Superior temporal gyrus (tissue), 1 donor: ENCODE measurements around the gene MCM8.
"Not testable (repeated sequence)": the region's sequence is repeated elsewhere in the genome, so short reads cannot be mapped to it uniquely, and the experiment has no call there.

Experiments
- DNase-seq: peaks from one replicate; pipeline ENCODE4 v3.0.0-alpha.2; 2016; ENCODE audit errors: extremely low spot score

Gene MCM8

DNA sequence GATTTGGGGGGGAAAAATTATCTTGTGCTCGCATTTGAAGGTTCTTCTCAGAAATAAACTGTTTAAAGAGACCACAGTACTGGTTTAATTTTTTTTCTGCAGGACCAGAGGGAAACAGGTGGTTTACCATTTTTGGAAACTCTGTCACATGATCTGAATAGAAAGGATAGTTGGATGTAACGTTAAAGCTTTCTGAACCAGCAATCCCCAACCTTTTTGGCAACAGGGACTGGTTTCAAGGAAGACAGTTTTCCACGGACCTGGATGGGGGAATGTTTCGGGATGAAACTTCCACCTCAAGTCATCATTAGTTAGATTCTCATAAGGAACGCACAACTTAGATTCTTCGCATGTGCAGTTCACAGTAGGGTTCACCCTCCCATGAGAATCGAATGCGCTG is 50.4 kb downstream of the MCM8 start:
- DNase-seq: no peak

DNA sequence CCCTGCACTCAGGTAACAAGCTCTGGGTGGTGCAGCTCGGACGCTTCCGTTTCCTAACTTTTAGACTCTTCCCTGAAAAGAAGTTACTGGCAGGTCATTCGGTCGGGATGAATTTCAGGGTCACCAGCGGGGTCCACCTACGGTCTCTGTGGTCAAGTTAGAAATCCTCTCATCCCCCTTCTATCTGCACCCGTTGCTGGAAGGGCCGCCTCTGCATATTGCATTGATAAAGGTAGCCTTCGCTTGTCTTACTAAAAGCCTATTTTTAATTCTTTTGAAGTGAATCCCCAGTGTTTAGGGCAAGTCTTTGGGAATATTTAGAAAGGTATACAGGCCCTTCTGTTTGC is 56.1 kb downstream of the MCM8 start:
- no peak for DNase-seq

DNA sequence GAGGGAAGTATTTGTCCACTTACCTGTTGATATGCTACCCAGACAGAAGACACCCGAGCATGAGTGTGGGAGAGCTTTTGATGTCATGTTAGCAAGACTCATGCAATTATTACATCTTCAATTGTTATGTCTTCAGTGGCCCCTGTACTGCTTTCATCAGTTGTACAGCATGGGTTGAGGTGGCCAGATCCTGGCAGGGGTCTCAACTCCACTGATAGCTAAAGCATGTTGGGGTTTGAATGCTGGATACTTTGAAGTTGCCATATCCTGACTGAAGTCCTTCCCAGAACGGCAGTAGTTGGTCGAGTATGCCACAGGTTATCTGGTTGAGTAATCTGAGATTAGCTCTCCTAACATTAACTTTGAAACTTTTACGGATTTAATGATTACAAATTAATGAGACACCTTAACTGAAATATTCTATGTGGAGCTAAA is 56.7 kb downstream of the MCM8 start:
- DNase-seq: no peak

DNA sequence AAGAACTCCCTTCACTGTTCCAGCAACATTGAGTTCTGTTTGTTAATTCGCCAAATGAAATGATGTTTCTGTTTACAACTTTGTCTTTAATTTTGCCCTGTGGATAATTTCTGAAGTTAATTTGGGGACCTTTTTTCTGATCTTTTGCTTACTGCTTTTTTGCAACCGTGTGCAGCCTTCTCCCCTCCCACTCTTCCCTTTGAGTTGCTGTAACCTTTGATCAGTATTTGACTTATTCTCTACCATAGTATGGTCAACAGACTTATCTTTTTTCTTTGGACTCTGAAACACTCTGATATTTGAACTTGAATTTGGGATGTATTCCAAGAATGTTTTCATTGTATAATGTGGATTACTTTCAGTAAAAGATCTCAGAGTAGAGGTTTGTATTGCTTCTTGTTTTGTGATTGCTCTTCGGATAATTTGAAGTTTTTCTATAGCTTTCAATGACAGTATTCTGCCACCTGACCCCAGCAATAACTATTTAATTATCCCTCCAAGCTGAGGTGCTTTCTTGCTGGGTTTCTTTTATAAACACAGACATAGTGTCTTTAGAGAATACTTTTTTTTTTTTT is 57.2 kb downstream of the MCM8 start:
- DNase-seq: no peak

DNA sequence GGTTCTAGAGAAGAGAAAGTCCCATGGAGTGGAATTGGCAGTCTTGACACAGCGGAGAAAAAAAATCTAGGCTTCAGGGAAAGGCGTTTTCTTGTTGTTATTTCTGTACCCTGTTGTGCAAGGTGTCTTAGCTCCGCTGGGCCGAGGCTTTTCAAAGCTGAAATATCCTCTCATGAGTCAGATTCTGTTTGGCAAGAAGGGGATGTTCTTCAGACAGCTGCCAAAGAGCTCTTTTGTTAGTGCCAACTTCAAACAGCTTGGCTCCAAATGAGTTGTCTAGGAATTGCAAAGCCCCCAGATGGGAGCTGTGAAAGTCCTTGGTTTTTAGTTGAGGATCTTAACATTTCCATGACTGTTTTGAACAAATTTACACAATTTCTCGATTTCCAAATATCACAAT is 57.8 kb downstream of the MCM8 start:
- peak; percentile 80 for DNase-seq

DNA sequence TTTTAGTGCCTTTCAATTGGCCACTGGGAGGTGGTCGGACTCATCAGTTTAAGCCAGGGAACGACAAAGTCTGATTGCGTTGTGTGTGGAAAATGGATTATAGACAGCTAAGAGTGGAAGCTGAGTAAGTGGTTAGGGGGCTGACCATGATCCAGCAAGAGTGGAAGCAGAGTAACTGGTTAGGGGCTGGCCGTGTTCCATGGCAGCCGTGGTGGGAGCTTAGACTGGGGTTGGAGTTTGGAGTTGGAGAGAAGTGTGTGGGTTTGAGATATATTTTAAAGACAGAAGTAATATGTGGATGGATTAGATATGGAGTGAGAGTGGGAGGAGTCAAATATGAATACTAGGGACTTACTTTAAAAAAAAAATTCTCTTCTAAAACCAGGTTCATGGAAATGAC is 61.7 kb downstream of the MCM8 start:
- DNase-seq: no peak

DNA sequence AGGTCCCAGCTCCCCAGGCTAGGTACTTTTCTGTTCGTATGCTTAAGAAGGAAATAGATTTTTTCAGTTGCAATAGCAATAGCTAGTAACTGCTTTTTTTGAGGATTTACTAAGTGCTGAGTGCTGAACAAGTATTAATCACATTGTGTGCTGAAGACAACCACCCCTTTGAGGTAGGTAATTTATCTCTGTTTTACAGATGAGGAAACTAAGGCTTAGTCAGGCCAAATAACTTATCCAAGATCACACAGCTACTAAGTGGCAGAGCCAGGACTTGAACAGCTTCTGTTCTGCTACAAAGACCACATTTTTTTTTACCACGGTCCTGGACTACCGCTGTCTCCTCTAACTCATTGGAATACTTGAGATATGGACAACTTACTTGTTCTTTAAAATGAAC is 63.6 kb downstream of the MCM8 start:
- no peak for DNase-seq

DNA sequence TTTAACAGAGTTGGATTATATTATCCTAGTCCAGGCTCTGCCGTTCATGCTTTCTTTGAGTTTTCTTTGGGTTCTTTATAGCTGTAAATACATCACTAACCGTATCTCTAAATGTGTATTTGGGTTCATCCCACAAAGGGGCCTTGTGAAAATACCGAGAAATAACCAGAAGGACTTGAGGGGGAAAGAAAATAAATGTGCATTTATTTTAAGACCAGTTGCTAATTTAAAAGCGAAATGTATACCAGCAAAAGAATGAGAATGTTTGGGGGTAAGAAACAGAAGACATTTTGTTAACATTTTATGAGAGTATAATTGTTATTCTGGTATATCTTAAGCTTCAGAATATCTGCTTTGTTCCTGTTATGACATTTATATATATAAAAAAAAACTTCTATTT is 64.5 kb downstream of the MCM8 start:
- DNase-seq: no peak

DNA sequence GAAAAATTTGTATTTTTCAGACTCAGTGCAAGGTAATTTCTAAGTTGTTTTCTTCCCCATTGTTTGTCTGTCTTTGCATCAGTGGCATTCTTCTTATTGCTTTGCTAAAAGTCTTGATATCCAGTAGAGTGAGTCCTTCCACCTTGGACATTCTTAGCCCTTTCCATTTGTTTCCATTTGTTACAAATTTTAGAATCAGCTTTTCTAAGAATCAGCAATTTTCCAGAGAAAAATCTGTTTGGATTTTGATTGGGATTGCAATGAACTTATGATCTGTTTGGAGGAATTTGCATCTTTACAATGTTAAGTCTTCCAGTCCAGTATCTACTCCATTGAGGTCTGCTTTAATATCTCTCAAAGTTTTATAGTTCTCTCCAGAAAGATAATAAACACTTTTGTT is 67.0 kb downstream of the MCM8 start:
- no peak for DNase-seq

DNA sequence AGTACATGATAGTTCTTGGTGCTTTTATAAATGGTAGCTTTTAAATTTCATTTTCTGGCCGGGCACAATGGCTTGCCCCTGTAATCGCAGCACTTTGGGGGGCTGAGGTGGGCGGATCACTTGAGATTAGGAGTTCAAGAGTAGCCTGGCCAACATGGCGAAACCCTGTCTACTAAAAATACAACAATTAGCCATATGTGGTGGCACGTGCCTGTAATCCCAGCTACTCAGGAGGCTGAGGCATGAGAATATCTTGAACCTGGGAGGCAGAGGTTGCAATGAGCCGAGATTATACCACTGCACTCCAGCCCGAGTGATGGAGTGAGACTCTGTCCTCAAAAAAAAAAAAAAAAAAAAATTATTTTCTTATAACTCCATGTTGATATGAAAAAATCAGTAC is 67.4 kb downstream of the MCM8 start:
- no peak for DNase-seq

DNA sequence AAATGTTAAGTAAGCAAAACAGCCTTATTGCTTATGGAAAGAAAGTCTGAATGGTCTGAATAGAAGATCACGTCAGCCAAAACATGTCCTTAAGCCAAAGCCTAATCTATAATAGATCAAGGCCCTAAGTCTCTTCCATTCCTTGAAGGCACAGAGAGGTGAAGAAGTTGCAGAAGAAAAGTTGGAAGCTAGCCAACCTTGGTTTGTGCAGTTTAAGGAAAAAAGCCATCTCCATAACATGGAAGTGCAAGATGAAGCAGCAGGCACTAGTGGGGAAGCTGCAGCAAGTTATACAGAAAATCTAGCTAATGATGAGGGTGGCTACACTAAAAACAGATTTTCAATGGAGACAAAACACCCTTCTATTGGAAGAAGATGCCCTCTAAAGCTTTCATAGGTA is 74.3 kb downstream of the MCM8 start:
- no peak for DNase-seq

DNA sequence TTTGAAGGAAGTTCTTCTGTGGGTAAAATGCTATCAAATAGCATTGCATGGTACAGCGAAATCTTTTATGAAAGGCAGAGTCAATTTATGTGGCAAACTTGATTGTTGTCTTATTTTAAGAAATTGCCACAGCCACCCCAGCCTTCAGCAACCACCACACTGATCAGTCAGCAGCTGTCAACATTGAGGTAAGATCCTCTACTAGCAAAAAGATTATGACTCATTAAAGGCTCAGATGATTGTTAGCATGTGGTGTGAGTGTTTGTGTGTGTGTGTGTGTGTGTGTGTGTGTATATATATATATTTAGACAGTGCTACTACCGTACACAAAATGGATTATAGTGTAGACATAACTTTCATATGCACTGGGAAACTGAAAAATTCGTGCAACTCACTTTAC is 75.6 kb downstream of the MCM8 start:
- DNase-seq: no peak

DNA sequence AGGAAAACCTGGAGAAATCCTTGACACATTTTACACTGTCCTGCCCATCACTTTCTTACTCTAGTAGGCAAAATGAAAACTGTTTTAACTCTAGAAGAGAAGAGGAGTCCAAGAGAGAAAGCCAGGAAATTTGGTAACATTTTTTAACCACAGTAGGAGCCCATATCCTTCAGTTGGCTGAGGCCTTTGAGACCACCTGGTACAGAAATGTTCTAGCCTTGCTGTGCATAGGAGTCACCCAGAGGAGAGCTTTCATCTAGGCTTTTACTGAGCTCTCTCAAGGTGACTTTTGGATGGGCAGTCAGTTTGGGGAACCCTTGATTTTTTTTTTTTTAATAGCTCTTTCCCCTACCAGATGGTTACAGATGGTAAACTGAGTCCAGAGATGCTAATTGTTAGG is 78.4 kb downstream of the MCM8 start:
- no peak for DNase-seq

DNA sequence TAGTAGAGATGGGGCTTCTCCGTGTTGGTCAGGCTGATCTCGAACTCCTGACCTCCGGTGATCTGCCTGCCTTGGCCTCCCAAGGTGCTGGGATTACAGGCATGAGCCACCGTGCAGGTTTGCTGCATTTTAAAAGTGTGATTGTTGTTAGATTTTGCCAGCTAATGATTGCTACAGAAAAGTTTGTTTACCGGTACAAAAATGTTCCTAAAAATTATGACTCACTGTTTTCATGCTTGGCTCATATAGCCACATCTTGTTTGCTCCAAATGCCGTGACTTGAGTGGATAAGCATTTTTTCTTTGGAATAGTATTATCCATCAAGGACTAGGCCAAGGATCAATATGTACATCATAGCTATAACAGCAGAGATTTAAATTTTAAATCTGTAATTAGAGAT is 79.1 kb downstream of the MCM8 start:
- DNase-seq: no peak

DNA sequence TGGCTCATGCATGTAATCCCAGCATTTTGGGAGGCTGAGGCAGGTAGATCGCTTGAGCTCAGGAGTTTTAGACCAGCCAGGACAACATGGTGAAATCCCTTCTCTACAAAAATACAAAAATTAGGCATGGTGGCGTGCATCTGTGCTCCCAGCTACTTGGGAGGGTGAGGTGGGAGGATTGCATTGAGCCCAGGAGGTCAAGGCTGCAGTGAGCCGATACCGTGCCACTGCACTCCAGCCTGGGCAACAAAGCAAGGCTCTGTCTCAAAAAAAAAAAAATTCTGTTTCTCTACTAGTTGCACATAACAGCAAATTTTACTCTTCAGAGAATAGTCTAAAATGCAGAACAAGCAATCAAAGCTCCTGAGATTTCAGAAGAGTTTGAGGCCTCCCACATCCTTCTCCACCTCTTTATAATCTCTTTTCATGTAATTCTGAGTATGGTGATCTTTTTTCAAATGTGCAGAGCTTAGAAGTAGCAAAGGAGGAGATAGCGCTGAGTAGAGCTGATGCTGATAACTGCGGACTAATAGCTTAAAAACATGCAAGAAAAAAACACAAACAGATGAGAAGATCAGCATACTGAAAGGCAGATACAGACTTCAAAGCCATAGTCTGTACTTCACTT is 80.1 kb downstream of the MCM8 start:
- no peak for DNase-seq

DNA sequence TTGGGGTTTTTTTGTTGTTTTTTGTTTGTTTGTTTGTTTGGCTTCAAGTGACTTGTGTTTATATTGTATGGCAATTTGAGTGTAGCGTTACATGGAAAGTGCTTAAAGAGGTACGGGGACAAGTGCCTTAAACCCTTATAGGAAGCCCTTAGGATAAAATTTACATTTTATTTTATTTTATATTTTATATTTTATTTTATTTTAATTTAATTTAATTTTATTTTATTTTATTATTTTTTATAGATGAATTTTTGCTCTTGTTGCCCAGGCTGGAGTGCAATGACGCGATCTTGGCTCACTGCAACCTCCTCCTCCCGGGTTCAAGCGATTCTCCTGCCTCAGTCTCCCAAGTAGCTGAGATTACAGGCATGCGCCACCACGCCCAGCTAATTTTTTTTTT is 82.5 kb downstream of the MCM8 start:
- not testable (repeated sequence) for DNase-seq

DNA sequence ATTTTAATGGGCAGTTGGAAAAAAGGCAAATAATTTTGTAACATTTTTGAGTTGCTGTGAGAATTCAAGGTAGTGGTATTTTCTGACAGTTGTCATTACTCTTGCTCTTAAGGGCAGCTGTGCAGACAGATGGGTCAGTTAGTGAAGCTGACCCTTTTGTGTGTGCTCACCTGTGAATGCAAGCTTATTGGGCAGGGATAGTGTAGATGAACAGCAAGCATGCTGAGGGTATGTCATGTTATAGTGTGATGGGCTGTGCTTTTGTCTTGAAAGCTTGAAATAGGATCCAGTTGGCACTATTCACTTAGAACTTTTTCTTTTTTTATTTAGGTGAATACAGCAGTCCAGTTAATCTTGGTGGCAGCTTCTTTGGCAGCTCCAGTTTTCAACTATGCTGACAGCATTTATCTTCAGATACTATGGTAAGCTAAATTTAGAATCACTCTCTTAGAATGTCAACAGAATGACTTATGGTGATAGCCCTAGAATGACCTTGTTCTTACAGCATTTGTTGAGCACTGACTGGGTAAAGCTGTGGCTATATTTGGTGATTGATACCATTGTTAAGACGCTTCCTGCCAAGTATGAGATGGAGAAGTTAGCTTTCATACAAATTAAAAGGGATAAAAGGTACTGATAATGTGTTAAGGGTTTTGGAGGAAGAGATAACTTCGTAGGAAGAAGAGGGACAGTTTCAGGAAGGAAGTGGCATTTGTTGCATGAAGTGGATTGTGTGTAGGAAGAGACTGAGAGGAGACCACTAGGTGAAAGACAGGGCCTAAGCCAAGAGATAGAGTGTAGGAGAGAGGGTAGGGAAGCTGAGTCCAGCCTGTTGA is 83.9 kb downstream of the MCM8 start:
- DNase-seq: no peak

DNA sequence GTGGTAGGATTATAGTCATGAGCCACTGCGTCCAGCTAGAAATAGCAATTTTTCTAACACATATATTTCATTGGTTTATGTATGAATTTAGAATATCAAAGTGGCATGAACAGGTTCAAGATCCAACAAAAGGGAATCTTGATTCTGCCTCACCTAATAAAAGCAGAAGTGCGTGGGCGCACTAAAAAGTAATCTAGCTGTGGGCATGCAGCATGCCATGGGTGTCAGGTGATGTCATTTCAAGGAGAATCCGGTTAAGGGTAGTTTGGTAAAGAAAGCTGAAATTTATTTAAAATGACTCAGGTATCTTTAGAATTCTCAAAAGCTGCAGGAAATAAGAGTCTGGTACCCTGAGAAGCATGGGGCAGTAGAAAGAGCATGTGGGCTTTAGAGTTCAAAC is 85.8 kb downstream of the MCM8 start:
- no peak for DNase-seq

DNA sequence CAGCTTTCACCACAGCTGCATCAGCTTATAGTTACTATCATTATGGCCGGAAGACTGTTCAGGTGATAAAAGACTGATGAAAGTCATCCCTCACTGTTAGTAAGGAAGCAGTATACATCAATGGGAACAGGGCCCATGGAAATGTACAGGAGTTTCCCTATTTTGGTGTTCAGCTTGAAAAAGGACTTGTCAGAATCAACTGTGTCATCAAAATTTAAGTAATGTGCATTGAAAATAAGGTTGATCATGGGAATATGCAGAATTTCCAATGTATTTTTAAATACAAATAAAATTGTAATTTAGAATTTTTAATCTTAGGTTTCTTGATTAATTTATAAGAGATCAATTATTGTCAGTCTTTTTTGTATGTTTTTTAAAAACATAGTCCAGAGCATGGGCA is 86.6 kb downstream of the MCM8 start:
- DNase-seq: no peak

DNA sequence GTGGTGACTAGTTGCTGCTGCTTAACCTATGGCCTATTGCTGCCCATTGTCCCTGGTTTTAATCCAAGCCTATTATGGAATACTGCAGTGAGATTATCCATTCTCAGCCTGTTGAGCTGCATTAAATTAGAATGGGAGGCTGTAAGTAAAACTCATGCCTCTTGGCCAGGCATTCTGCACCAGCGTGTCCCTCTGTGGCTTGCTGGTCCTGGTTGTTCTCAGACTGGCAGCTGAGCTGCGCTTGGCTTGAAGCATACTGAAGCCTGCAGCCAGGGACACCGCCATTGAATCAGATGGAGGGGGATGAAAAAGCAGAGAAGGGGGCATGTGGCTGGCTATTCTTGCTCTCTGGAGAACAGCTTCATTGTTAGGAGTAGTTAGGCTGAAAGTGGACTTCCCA is 87.8 kb downstream of the MCM8 start:
- no peak for DNase-seq

DNA sequence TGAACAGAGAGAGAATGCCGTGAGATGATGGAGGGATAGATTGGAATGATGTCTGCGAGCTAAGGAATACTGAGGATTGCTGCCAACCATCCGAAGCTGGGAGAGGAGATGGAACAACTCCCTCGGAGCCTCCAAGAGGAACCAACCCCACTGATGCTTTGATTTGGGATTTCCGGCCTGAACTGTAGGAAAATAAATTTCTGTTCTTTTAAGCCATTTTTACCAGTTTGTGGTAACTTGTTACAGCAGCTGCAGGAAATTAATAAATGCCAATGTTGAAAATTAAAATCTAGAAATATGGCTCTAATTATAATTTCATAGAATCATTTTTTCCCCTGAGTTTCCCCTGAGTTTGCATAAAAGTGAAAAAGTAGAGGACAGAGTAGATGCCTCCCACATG is 89.3 kb downstream of the MCM8 start:
- DNase-seq: no peak

DNA sequence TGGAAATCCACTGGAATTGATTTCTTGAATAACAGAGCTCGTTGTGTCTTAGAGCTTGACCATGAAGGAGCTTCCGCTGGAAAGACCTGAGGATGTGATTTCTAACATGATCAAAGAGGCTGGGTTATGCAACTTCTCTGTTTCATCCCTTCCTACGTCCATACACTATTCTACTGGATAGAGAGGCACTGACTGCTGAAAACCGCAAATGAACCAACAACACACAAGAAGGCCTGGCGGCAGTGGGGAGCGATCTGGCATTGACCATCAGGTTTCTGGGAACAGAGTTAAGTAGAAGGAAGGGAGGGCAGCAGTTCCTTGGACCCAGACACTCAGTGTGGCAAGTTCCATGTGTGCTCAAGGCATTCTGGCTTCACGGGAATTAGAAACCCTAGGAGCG is 90.1 kb downstream of the MCM8 start:
- no peak for DNase-seq
